Measurements from ENCODE around the gene SCAMP1.
"Not testable (repeated sequence)": the region's sequence is repeated elsewhere in the genome, so short reads cannot be mapped to it uniquely, and the experiment has no call there.

SCAMP1 gene

GRCh38 chr5:78359831-78360673 lies at the start of gene SCAMP1:
Gene SCAMP1, plus strand, starts transcription at chr5:78360617. Its CDS starts 55 bp downstream, at chr5:78360672.
- peak; percentile 66 for DNase-seq

- DNase-seq, result no peak
These were observed 42.9 kb upstream of the SCAMP1 start for GRCh38 chr5:78317515-78317914.

- DNase-seq, result no peak
These were observed 42.1 kb upstream of the SCAMP1 start for GRCh38 chr5:78318337-78318736.

GRCh38 chr5:78320401-78320800 lies 40.0 kb upstream of the SCAMP1 start:
- peak; percentile 13 for DNase-seq

- no peak for DNase-seq
These were observed 37.2 kb upstream of the SCAMP1 start for GRCh38 chr5:78323241-78323640.

GRCh38 chr5:78326930-78327329 lies 33.5 kb upstream of the SCAMP1 start:
- no peak for DNase-seq

GRCh38 chr5:78327761-78328510 lies 32.5 kb upstream of the SCAMP1 start:
- DNase-seq, result no peak

- DNase-seq, result no peak
These were observed 31.7 kb upstream of the SCAMP1 start for GRCh38 chr5:78328585-78329173.

GRCh38 chr5:78331523-78332080 lies 28.8 kb upstream of the SCAMP1 start:
- DNase-seq, result no peak

GRCh38 chr5:78334811-78335210 lies 25.6 kb upstream of the SCAMP1 start:
- DNase-seq, result no peak

- no peak for DNase-seq
These were observed 24.4 kb upstream of the SCAMP1 start for GRCh38 chr5:78335976-78336375.

- DNase-seq, result no peak
These were observed 23.7 kb upstream of the SCAMP1 start for GRCh38 chr5:78336698-78337097.

- no peak for DNase-seq
These were observed 20.6 kb upstream of the SCAMP1 start for GRCh38 chr5:78339617-78340436.

GRCh38 chr5:78341440-78341839 lies 19.0 kb upstream of the SCAMP1 start:
- no peak for DNase-seq

GRCh38 chr5:78345485-78345884 lies 14.9 kb upstream of the SCAMP1 start:
- DNase-seq, result no peak

- DNase-seq, result no peak
These were observed 6.9 kb upstream of the SCAMP1 start for GRCh38 chr5:78353520-78353919.

GRCh38 chr5:78354066-78354670 lies 6.2 kb upstream of the SCAMP1 start:
- no peak for DNase-seq

GRCh38 chr5:78355561-78355960 lies 4.9 kb upstream of the SCAMP1 start:
- no peak for DNase-seq

GRCh38 chr5:78359455-78359830 lies 974 bp upstream of the SCAMP1 start:
- DNase-seq, result not testable (repeated sequence)

GRCh38 chr5:78360674-78360923 lies 182 bp downstream of the SCAMP1 start:
- DNase-seq, result no peak

- peak; percentile 34 for DNase-seq
These were observed 660 bp downstream of the SCAMP1 start for GRCh38 chr5:78360924-78361630.

- DNase-seq, result no peak
These were observed 1.2 kb downstream of the SCAMP1 start for GRCh38 chr5:78361631-78361993.

Measured in NCI-H510A treated with DMSO at 0.1 percent for 48 hours (cell line).